Ectodermal cell (in vitro differentiated cells): Measurements from ENCODE around the gene THSD4.

ENCODE experiments used
- H3K27ac ChIP-seq: 2 replicates; pipeline ENCODE4 v1.7.0; 2013; ENCODE audit warnings: mild to moderate bottlenecking, low read depth, low read length; ENCODE audit not compliant: insufficient read depth, poor library complexity, severe bottlenecking
- H3K27me3 ChIP-seq: 2 replicates; pipeline ENCODE4 v1.7.0; 2013; ENCODE audit warnings: mild to moderate bottlenecking, low read length; ENCODE audit not compliant: insufficient read depth, control insufficient read depth, poor library complexity, severe bottlenecking
- H3K36me3 ChIP-seq: one replicate; pipeline ENCODE4 v1.7.0; 2013; ENCODE audit warnings: low read length; ENCODE audit not compliant: control insufficient read depth, insufficient read depth
- H3K4me1 ChIP-seq: one replicate; pipeline ENCODE4 v1.7.0; 2013; ENCODE audit warnings: low read length; ENCODE audit not compliant: control insufficient read depth, insufficient read depth
- H3K4me3 ChIP-seq: 2 replicates; pipeline ENCODE4 v1.7.0; 2013; ENCODE audit warnings: low read depth, low read length, control low read depth; ENCODE audit not compliant: insufficient read depth
- H3K9me3 ChIP-seq: 2 replicates; pipeline ENCODE4 v1.7.0; 2013; ENCODE audit warnings: mild to moderate bottlenecking, low read length, moderate library complexity; ENCODE audit not compliant: control insufficient read depth
- WGBS, 2 experiments: methylation state at CpG; one replicate each; pipeline ENCODE4 v1.1.7; 2013; ENCODE audit warnings: missing lambda C conversion rate in 2 of 2; 5-methylcytosine and 5-hydroxymethylcytosine counted together

THSD4 gene

GRCh38 chr15:71338265-71338664 lies 223.0 kb downstream of the THSD4 start:
- 94% methylated on average over 9 of the region's 9 CpGs for WGBS, 2 experiments

GRCh38 chr15:71338827-71339542 lies 223.7 kb downstream of the THSD4 start:
- Histone ChIP-seq H3K9me3 (no peaks in the 10 kb centered on the region), H3K4me1 (no peaks in the 10 kb centered on the region), H3K27ac (no peak overlapping the region), H3K4me3 (no peak overlapping the region), H3K27me3 (no peaks in the 10 kb centered on the region), H3K36me3 (no peaks in the 10 kb centered on the region)
- WGBS, 2 experiments = 92 to 93% methylated on average over 7 of the region's 7 CpGs

More at GRCh38 chr15:71338265-71338664, 223.0 kb downstream of the THSD4 start:
- Histone ChIP-seq H3K4me1 (no peaks in the 10 kb centered on the region), H3K27ac (no peak overlapping the region), H3K4me3 (no peak overlapping the region), H3K27me3 (no peaks in the 10 kb centered on the region), H3K36me3 (no peaks in the 10 kb centered on the region), H3K9me3 (no peaks in the 10 kb centered on the region)

GRCh38 chr15:71341811-71342550 lies 226.7 kb downstream of the THSD4 start:
- Histone ChIP-seq H3K27ac (no peak overlapping the region), H3K27me3 (no peaks in the 10 kb centered on the region), H3K9me3 (no peaks in the 10 kb centered on the region), H3K36me3 (no peaks in the 10 kb centered on the region), H3K4me3 (no peak overlapping the region), H3K4me1 (no peaks in the 10 kb centered on the region)
- 90 to 91% methylated on average over 7 to 8 of the region's 8 CpGs for WGBS, 2 experiments

DNA sequence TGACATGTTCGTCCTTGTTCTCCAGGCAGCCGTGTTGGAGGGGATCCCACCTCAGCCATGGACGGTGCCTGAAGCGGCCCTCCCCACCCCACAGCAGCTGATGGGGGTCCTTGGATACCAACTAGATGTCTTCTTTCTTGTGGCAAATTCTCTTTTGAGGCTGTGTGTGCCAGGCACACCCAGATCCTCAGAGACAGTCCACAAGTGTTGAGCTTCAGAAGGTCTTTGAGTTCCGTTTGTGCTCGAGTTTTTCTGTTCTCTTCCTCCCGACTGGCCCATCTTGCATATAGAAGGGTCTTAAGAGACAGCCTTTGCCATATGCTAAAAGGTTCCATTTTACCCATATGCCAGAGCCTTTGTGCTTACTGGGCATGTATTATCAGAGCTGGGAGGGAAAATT lies 227.4 kb downstream of the THSD4 start:
- H3K4me3 ChIP-seq = no peak overlapping the region
- H3K27me3 ChIP-seq = no peaks in the 10 kb centered on the region
- H3K9me3 ChIP-seq = no peaks in the 10 kb centered on the region
- WGBS, 2 experiments = 95 to 96% methylated on average over 7 of the region's 7 CpGs
- no peaks in the 10 kb centered on the region for H3K36me3 ChIP-seq
- no peaks in the 10 kb centered on the region for H3K4me1 ChIP-seq
- no peak overlapping the region for H3K27ac ChIP-seq

DNA sequence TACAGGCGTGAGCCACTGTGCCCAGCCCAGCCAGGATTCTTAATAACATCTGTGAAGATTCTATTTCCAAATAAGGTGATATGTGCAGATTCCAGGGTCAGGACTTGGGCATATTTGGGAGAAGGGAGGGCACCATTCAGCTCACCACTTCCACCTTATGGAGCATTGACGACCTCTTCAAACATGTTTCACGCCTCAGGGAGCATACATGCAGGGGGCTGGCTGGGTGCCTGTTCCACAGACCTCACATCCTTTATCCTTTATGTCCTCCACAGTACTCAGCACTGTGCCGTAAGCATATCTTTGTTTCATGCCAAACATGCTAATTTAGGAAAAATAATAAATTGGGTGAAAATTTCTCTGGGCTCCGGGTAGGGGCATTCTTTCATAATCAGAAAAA lies 229.0 kb downstream of the THSD4 start:
- no peaks in the 10 kb centered on the region for H3K27me3 ChIP-seq
- no peaks in the 10 kb centered on the region for H3K4me1 ChIP-seq
- no peaks in the 10 kb centered on the region for H3K9me3 ChIP-seq
- H3K4me3 ChIP-seq = no peak overlapping the region
- no peaks in the 10 kb centered on the region for H3K36me3 ChIP-seq
- 95 to 100% methylated on average over 4 to 5 of the region's 5 CpGs for WGBS, 2 experiments
- H3K27ac ChIP-seq = no peak overlapping the region

DNA sequence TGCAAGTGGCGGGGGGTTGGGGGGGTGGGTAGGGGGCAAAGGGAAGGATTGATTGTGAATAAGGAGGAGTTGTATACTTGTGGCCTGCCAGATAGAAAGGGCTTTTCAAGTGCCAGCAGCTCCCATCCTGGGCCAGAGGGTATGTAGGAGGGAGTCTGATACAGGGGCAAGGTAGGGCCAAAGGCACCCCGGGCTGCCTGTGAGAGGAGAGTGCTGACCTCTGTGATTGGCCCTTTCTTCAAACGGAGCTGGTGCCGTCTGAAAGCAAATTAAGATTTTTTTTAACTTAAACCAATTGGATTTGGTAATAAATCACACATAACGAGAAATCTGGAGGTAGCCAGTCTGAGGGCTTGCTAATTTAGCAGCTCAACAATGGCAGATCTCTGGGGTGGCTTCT lies 229.9 kb downstream of the THSD4 start:
- Histone ChIP-seq H3K36me3 (no peaks in the 10 kb centered on the region), H3K27ac (no peak overlapping the region), H3K4me1 (no peaks in the 10 kb centered on the region), H3K27me3 (no peaks in the 10 kb centered on the region), H3K9me3 (no peaks in the 10 kb centered on the region), H3K4me3 (no peak overlapping the region)
- WGBS, 2 experiments = 68 to 70% methylated on average over 5 of the region's 5 CpGs

GRCh38 chr15:71346464-71346863 lies 231.2 kb downstream of the THSD4 start:
- no peaks in the 10 kb centered on the region for H3K4me1 ChIP-seq
- no peaks in the 10 kb centered on the region for H3K27me3 ChIP-seq
- no peaks in the 10 kb centered on the region for H3K9me3 ChIP-seq
- WGBS, 2 experiments = 93% methylated on average over 3 to 4 of the region's 5 CpGs
- H3K4me3 ChIP-seq = no peak overlapping the region
- H3K36me3 ChIP-seq = no peaks in the 10 kb centered on the region
- H3K27ac ChIP-seq = no peak overlapping the region

DNA sequence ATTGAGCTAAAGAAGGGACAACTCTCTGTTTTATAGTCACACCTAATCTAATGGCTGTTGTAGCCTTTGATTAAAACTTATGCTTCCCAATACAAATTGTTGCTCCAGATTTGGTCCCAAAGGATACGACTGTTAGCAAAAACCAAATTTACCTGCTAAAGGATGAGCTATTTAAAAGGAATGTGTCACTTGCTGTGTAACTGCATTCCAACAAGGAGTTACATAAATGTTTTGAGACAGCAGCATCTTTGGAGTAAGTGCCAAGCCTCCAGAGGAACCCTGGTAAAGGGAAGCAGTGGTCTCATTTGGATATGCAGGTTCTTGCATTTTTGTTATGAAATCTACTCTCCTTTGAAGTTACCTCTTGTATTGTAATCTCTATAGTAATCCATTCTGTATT lies 233.3 kb downstream of the THSD4 start:
- no peaks in the 10 kb centered on the region for H3K36me3 ChIP-seq
- H3K27ac ChIP-seq = no peak overlapping the region
- 81 to 92% methylated on average over 1 of the region's 1 CpG for WGBS, 2 experiments
- no peak overlapping the region for H3K4me3 ChIP-seq
- H3K27me3 ChIP-seq = no peaks in the 10 kb centered on the region
- H3K9me3 ChIP-seq = no peaks in the 10 kb centered on the region
- no peaks in the 10 kb centered on the region for H3K4me1 ChIP-seq

- WGBS, 2 experiments = 88 to 96% methylated on average over 4 of the region's 4 CpGs
- Histone ChIP-seq H3K4me1 (no peaks in the 10 kb centered on the region), H3K27me3 (no peaks in the 10 kb centered on the region), H3K27ac (no peak overlapping the region), H3K36me3 (no peaks in the 10 kb centered on the region), H3K4me3 (no peak overlapping the region), H3K9me3 (no peaks in the 10 kb centered on the region)
Observed at GRCh38 chr15:71349336-71349735, 234.1 kb downstream of the THSD4 start.

- H3K27ac ChIP-seq = no peak overlapping the region
- H3K4me3 ChIP-seq = no peak overlapping the region
- H3K9me3 ChIP-seq = no peaks in the 10 kb centered on the region
- WGBS, 2 experiments = 94 to 96% methylated on average over 7 of the region's 7 CpGs
- no peaks in the 10 kb centered on the region for H3K4me1 ChIP-seq
- H3K36me3 ChIP-seq = no peaks in the 10 kb centered on the region
- H3K27me3 ChIP-seq = no peaks in the 10 kb centered on the region
Observed at GRCh38 chr15:71349736-71350526, 234.7 kb downstream of the THSD4 start.
